RWPE2 (cell line): ENCODE results near the gene HOXB13.

Source experiments
- ATAC-seq: fragments of 200-7000 bp; cut with Tn5 transposase; 3 replicates; pipeline ENCODE4 v1.9.1; 2021; ENCODE audit warnings: low read depth
- DNase-seq: peaks from one replicate; pipeline ENCODE4 v3.0.0-alpha.2; 2020; ENCODE audit warnings: low spot score
- H3K27ac ChIP-seq: fragments of 450-650 bp; 2 replicates; pipeline ENCODE4 v1.5.1; 2017; ENCODE audit warnings: mild to moderate bottlenecking; ENCODE audit not compliant: poor library complexity, severe bottlenecking
- H3K27me3 ChIP-seq: fragments of 250-450 bp; sonication (Bioruptor Pico); 2 replicates; pipeline ENCODE4 v1.5.1; 2021; ENCODE audit warnings: mild to moderate bottlenecking, moderate library complexity; ENCODE audit not compliant: insufficient read depth, poor library complexity, severe bottlenecking
- H3K36me3 ChIP-seq: fragments of 250-450 bp; sonication (Bioruptor Pico); 2 replicates; pipeline ENCODE4 v1.5.1; 2020; ENCODE audit warnings: low read depth, mild to moderate bottlenecking, moderate library complexity
- H3K4me1 ChIP-seq: fragments of 250-450 bp; sonication (Bioruptor Pico); 2 replicates; pipeline ENCODE4 v1.5.1; 2021; ENCODE audit warnings: mild to moderate bottlenecking, moderate library complexity; ENCODE audit not compliant: insufficient read depth, poor library complexity, severe bottlenecking
- H3K4me3 ChIP-seq: fragments of 250-450 bp; sonication (Bioruptor Pico); 2 replicates; pipeline ENCODE4 v1.5.1; 2021; ENCODE audit warnings: mild to moderate bottlenecking, moderate library complexity; ENCODE audit not compliant: severe bottlenecking
- H3K9me3 ChIP-seq: fragments of 250-450 bp; sonication (Bioruptor Pico); 2 replicates; pipeline ENCODE4 v1.5.1; 2021; ENCODE audit warnings: mild to moderate bottlenecking, moderate library complexity; ENCODE audit not compliant: severe bottlenecking
- CTCF ChIP-seq: fragments of 450-650 bp; IDR thresholded peaks from one replicate; pipeline ENCODE4 v1.5.1; 2017; ENCODE audit warnings: mild to moderate bottlenecking, moderate library complexity; ENCODE audit not compliant: poor library complexity, severe bottlenecking

The HOXB13 gene

GRCh38 chr17:48726114-48726915, 2.2 kb downstream of the HOXB13 start:
- ATAC-seq (no peak), DNase-seq (peak; percentile 45)
- H3K27me3 ChIP-seq = peaks cover 96% of the 10 kb centered on the region
- H3K27ac ChIP-seq = no peak overlapping the region
- no peak overlapping the region for H3K4me3 ChIP-seq
- no peak for TF ChIP-seq CTCF
- no peaks in the 10 kb centered on the region for H3K4me1 ChIP-seq
- H3K36me3 ChIP-seq = no peaks in the 10 kb centered on the region
- H3K9me3 ChIP-seq = no peaks in the 10 kb centered on the region

- Histone ChIP-seq H3K27ac (no peak overlapping the region), H3K9me3 (no peaks in the 10 kb centered on the region), H3K27me3 (peaks cover 99% of the 10 kb centered on the region), H3K4me1 (no peaks in the 10 kb centered on the region), H3K4me3 (no peak overlapping the region), H3K36me3 (no peaks in the 10 kb centered on the region)
- ATAC-seq (no peak), DNase-seq (peak; percentile 64)
- no peak for TF ChIP-seq CTCF
Measured at GRCh38 chr17:48725288-48726064, 3.1 kb downstream of the HOXB13 start.

DNA sequence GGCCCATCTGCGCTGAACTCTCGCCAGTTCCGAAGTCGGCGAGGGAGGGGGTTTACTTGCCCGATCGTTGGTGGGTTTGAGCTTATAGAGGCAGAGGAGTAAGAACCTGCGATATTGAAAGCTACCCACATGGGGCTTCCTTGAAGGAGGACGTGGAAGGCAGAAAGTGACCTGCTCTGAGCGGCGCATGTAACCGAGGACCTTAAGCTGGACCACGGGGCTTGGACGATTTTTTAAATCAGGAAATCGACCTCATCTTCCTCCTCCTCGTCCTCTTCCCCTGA, 3.6 kb downstream of the HOXB13 start:
- DNase-seq = no peak
- Histone ChIP-seq H3K9me3 (no peaks in the 10 kb centered on the region), H3K27me3 (peaks cover 99% of the 10 kb centered on the region), H3K4me3 (no peak overlapping the region), H3K4me1 (no peaks in the 10 kb centered on the region), H3K36me3 (no peaks in the 10 kb centered on the region), H3K27ac (no peak overlapping the region)
- TF ChIP-seq CTCF = peak; percentile 2
- ATAC-seq = no peak

DNA sequence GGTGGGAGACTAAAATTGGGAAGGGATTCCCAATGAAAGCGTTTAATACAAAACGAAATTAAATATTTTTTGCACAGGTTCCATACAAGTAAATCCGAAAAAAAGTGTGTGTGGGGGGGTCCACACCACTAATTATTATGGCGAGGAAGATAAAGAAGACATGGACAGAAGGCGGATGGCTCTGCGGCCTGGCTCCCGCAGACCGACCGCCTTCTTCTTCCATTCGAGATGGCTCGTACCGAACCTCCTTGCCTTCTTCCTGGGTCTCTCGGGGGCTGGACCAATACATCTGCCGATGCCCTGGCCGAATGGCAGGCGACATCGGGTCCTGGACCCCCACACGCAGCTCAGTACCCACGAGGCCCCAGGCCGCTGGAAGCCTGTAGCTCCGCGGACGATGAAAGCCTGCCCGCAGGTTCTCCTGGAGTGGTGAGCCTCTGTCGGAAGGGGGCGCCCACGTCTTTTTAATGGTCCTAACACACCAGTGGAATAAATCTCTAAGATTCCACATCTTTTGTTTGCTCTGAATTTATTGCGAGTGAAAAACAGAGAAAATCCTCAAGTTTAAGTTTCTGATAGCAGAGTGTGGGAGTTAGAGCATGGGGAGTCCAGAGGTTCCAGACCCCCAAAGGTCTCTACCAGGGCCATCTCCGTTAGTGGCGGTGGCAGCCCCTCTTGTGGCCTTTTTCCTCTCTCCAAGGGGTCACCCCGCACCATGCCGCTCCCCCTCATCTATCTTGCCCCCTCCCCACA, 4.1 kb downstream of the HOXB13 start:
- H3K4me3 ChIP-seq = no peak overlapping the region
- TF ChIP-seq CTCF = peak; percentile 86
- DNase-seq (peak; percentile 82), ATAC-seq (peak; percentile 78)
- no peaks in the 10 kb centered on the region for H3K36me3 ChIP-seq
- peaks cover 99% of the 10 kb centered on the region for H3K27me3 ChIP-seq
- no peaks in the 10 kb centered on the region for H3K9me3 ChIP-seq
- H3K4me1 ChIP-seq = no peaks in the 10 kb centered on the region
- no peak overlapping the region for H3K27ac ChIP-seq
